HepG2 (cell line): ENCODE measurements around the gene RREB1. TPM values are rescaled to one million over a fixed set of nuclear protein-coding genes. Genes with fewer than 3 reads are reported as not detected.

Experiments used
- ATAC-seq: fragments of 200-7000 bp; cut with Tn5 transposase; 3 replicates; pipeline ENCODE4 v1.9.1; 2020; ENCODE audit warnings: mild to moderate bottlenecking, moderate library complexity
- BruUV-seq: library from RNA; stranded (reverse); fragments of 400-500 nt; replicated peaks from 2 replicates; lab custom pipeline; 2021; lab: Mats Ljungman, UMichigan
- CTCF ChIA-PET: fragments of 300-600 bp; formaldehyde crosslinking; extraction: SDS; loops from one replicate; lab custom pipeline; 2021; ENCODE audit warnings: low total read pairs, inconsistent platforms, low intra/inter-chr PET ratio; lab: Yijun Ruan, JAX
- POLR2A ChIA-PET: fragments of 350-600 bp; sonication (Branson Sonifier 250); formaldehyde crosslinking; loops from one replicate; lab custom pipeline; 2020; ENCODE audit warnings: antibody characterized with exemption, inconsistent platforms; lab: Yijun Ruan, JAX
- DNase-seq: peaks from one replicate; pipeline ENCODE4 v3.0.0-alpha.2; 2015; ENCODE audit warnings: low spot score
- FAIRE-seq: peaks from 3 replicates; lab custom pipeline; 2011; peaks lifted over from hg19 to GRCh38; lab: Jason Lieb, UNC
- H2AFZ ChIP-seq: one replicate; pipeline ENCODE4 v1.6.1; 2011; ENCODE audit warnings: low read length, inconsistent platforms
- H3K27ac ChIP-seq: fragments of 300-600 bp; 3 replicates; pipeline ENCODE4 v1.8.0; 2011; ENCODE audit warnings: mixed run types, mild to moderate bottlenecking, mixed read lengths, low read length, inconsistent platforms; ENCODE audit not compliant: insufficient read depth; ENCODE audit errors: extremely low read length
- H3K27me3 ChIP-seq, 2 experiments: fragments of 200-600 bp in 1 of 2; 2 replicates in 1 of 2; 3 replicates in 1 of 2; pipeline versions ENCODE4 v1.6.0 to v1.8.0; 2011; ENCODE audit warnings: low read length in 2 of 2, mild to moderate bottlenecking in 2 of 2, moderate library complexity in 2 of 2, inconsistent platforms in 1 of 2; ENCODE audit not compliant: insufficient read depth in 2 of 2, control insufficient read depth in 1 of 2
- H3K36me3 ChIP-seq, 2 experiments: fragments of 200-600 bp in 1 of 2; replicated peaks in 1 of 2; 2 replicates in 1 of 2; 3 replicates in 1 of 2; pipeline versions ENCODE4 v1.5.1 to v1.8.0; 2011; ENCODE audit warnings: low read length in 2 of 2, inconsistent platforms in 1 of 2; ENCODE audit not compliant: insufficient read depth in 2 of 2, control insufficient read depth in 1 of 2
- H3K4me1 ChIP-seq: 2 replicates; pipeline ENCODE4 v1.5.1; 2012; ENCODE audit warnings: low read length, inconsistent platforms; ENCODE audit not compliant: insufficient read depth
- H3K4me2 ChIP-seq: 2 replicates; pipeline ENCODE4 v1.6.0; 2011; ENCODE audit warnings: low read depth, low read length, inconsistent platforms
- H3K4me3 ChIP-seq, 3 experiments: fragments of 200-600 bp in 1 of 3; sonication (generic), shearing (Covaris generic) in 1 of 3; replicated peaks in 1 of 3; 2 replicates each; pipeline ENCODE4 v1.5.1; 2011 to 2016; ENCODE audit warnings: low read length in 3 of 3, inconsistent platforms in 2 of 3, low read depth in 2 of 3, mild to moderate bottlenecking in 2 of 3, control low read depth in 1 of 3, mixed read lengths in 1 of 3; ENCODE audit not compliant: insufficient read depth in 1 of 3
- H3K79me2 ChIP-seq: one replicate; pipeline ENCODE4 v1.6.1; 2011; ENCODE audit warnings: low read length, inconsistent platforms; ENCODE audit not compliant: insufficient read depth
- H3K9ac ChIP-seq: 2 replicates; pipeline ENCODE4 v1.6.0; 2011; ENCODE audit warnings: mild to moderate bottlenecking, low read depth, low read length, inconsistent platforms; ENCODE audit not compliant: insufficient read depth
- H3K9me3 ChIP-seq: 2 replicates; pipeline ENCODE4 v1.5.1; 2012; ENCODE audit warnings: mild to moderate bottlenecking, low read length
- H4K20me1 ChIP-seq: 2 replicates; pipeline ENCODE4 v1.6.0; 2011; ENCODE audit warnings: inconsistent platforms, mild to moderate bottlenecking, low read length, moderate library complexity; ENCODE audit not compliant: insufficient read depth
- E2F1 ChIP-seq: sonication (generic); formaldehyde crosslinking; IDR thresholded peaks from 2 replicates; pipeline ENCODE4 v1.5.0; 2020; ENCODE audit warnings: missing genetic modification reagents
- HCFC1 ChIP-seq: fragments of 150-350 bp; IDR thresholded peaks from 2 replicates; pipeline ENCODE4 v1.6.1; 2014; ENCODE audit warnings: low read depth, low read length
- HDAC6 ChIP-seq: fragments of 200-600 bp; sonication (generic); IDR thresholded peaks from 2 replicates; pipeline ENCODE4 v1.7.0; 2017; ENCODE audit warnings: mild to moderate bottlenecking, antibody characterized with exemption, low read length, low read depth
- HNRNPK ChIP-seq: fragments of 200-400 bp; formaldehyde crosslinking; IDR thresholded peaks from 2 replicates; pipeline ENCODE4 v1.6.1; 2018; ENCODE audit warnings: low read length, low read depth, moderate library complexity, mild to moderate bottlenecking; ENCODE audit not compliant: poor library complexity, severe bottlenecking
- IRX3 ChIP-seq: sonication (generic); formaldehyde crosslinking; IDR thresholded peaks from 2 replicates; pipeline ENCODE4 v1.8.1; 2023; ENCODE audit warnings: mild to moderate bottlenecking, low read depth, missing genetic modification reagents, borderline replicate concordance
- LBX2 ChIP-seq: sonication (generic); formaldehyde crosslinking; IDR thresholded peaks from 2 replicates; pipeline ENCODE4 v1.5.0; 2020; ENCODE audit warnings: missing genetic modification reagents, mild to moderate bottlenecking, borderline replicate concordance
- LCORL ChIP-seq, 2 experiments: fragments of 450-650 bp in 1 of 2; sonication (generic) in 1 of 2; formaldehyde crosslinking in 1 of 2; IDR thresholded peaks; 2 replicates each; pipeline versions ENCODE4 v1.5.0 to v1.6.1; 2017 to 2020; ENCODE audit warnings: antibody characterized with exemption in 1 of 2, missing genetic modification reagents in 1 of 2
- NFYC ChIP-seq: IDR thresholded peaks from 2 replicates; pipeline ENCODE4 v1.6.1; 2016; ENCODE audit warnings: missing genetic modification reagents, missing compliant biosample characterization
- PHF21A ChIP-seq: sonication (generic); formaldehyde crosslinking; IDR thresholded peaks from 2 replicates; pipeline ENCODE4 v1.5.0; 2020; ENCODE audit warnings: mild to moderate bottlenecking, missing genetic modification reagents
- SALL1 ChIP-seq: sonication (generic); formaldehyde crosslinking; IDR thresholded peaks from 2 replicates; pipeline ENCODE4 v1.8.0; 2022; ENCODE audit warnings: mild to moderate bottlenecking, missing genetic modification reagents
- SIN3A ChIP-seq: IDR thresholded peaks from 2 replicates; pipeline ENCODE4 v1.6.1; 2011; ENCODE audit warnings: low read depth, mild to moderate bottlenecking, control low read depth, low read length, borderline replicate concordance
- SNAPC2 ChIP-seq: sonication (generic); formaldehyde crosslinking; IDR thresholded peaks from 2 replicates; pipeline ENCODE4 v1.8.1; 2022; ENCODE audit warnings: mild to moderate bottlenecking, missing genetic modification reagents
- YEATS4 ChIP-seq: sonication (generic); formaldehyde crosslinking; IDR thresholded peaks from 2 replicates; pipeline ENCODE4 v1.4.0; 2020; ENCODE audit warnings: missing genetic modification reagents, borderline replicate concordance
- ZBTB34 ChIP-seq: sonication (generic); formaldehyde crosslinking; IDR thresholded peaks from 2 replicates; pipeline ENCODE4 v1.8.0; 2022; ENCODE audit warnings: mild to moderate bottlenecking, missing genetic modification reagents
- ZFP36L2 ChIP-seq: sonication (generic); formaldehyde crosslinking; IDR thresholded peaks from 2 replicates; pipeline ENCODE4 v1.4.0; 2020; ENCODE audit warnings: missing genetic modification reagents
- ZNF264 ChIP-seq: sonication (generic); formaldehyde crosslinking; IDR thresholded peaks from 2 replicates; pipeline ENCODE4 v1.4.0; 2020; ENCODE audit warnings: missing genetic modification reagents
- ZNF326 ChIP-seq: sonication (generic); formaldehyde crosslinking; IDR thresholded peaks from 2 replicates; pipeline ENCODE4 v1.4.0; 2020; ENCODE audit warnings: missing genetic modification reagents, borderline replicate concordance
- ZNF331 ChIP-seq: sonication (generic); formaldehyde crosslinking; IDR thresholded peaks from 2 replicates; pipeline ENCODE4 v1.4.0; 2020; ENCODE audit warnings: missing genetic modification reagents
- ZNF34 ChIP-seq: sonication (generic); formaldehyde crosslinking; IDR thresholded peaks from 2 replicates; pipeline ENCODE4 v1.4.0; 2020; ENCODE audit warnings: mild to moderate bottlenecking, missing genetic modification reagents, borderline replicate concordance
- ZXDC ChIP-seq: sonication (generic); formaldehyde crosslinking; IDR thresholded peaks from 2 replicates; pipeline ENCODE4 v1.5.0; 2020; ENCODE audit warnings: mild to moderate bottlenecking, missing genetic modification reagents
- WGBS: methylation state at CpG from one replicate; pipeline ENCODE4 v1.1.6; 2017; ENCODE audit warnings: low lambda C conversion rate; 5-methylcytosine and 5-hydroxymethylcytosine counted together
- in situ Hi-C: cut with HindIII; loops from 2 replicates; pipeline ENCODE4 v1.10.0; 2017; ENCODE audit warnings: low pct_unique_long_range_greater_than_20kb; ENCODE audit not compliant: extremely low pct_ligation_motif_present
- intact Hi-C: fragments of 100-400 bp; cut with micrococcal nuclease; formaldehyde crosslinking; loops from one replicate; pipeline ENCODE4 v1.10.0; 2022; ENCODE audit not compliant: unreplicated experiment
- polyA plus RNA-seq, 8 experiments: library from polyadenylated mRNA; depleted of rRNA in 3 of 8; stranded (reverse) in 7 of 8; unstranded in 1 of 8; fragments of >200 nt; fragmentation: Illumina TruSeq in 4 of 8; extraction: Trizol in 4 of 8; gene quantifications; 2 replicates each; pipeline versions ENCODE4 v1.2.1 to v1.2.3, GENCODE V29; 2011 to 2016; ENCODE audit warnings: low read depth in 4 of 8, missing spikeins in 1 of 8, mixed read lengths in 1 of 8; ENCODE audit not compliant: insufficient read depth in 1 of 8
- total RNA-seq, 5 experiments: library from RNA; depleted of rRNA; stranded (reverse); fragments of >200 nt; fragmentation: Illumina TruSeq; extraction: Trizol; gene quantifications; 2 replicates each; pipeline ENCODE4 v1.2.3, GENCODE V29; 2016; ENCODE audit warnings: low read depth in 1 of 5

The RREB1 gene
- total and polyA plus RNA-seq, 2 of the 13 experiments (the other 11 are each of a cell fraction or from before 2014, with no cell fraction given) = 6.1 to 23.2 TPM

GRCh38 chr6:7101290-7101689 is 6.5 kb upstream of the RREB1 start:
- WGBS = under 1% methylated on average over 8 of the region's 8 CpGs
- H3K27ac ChIP-seq = no peak overlapping the region
- no peaks in the 10 kb centered on the region for H4K20me1 ChIP-seq
- DNase-seq (peak; percentile 67), FAIRE-seq (peak; percentile 89), ATAC-seq (peak; percentile 93)
- POLR2A ChIA-PET = no interaction called here
- H3K9ac ChIP-seq = no peak overlapping the region
- no peaks in the 10 kb centered on the region for H3K79me2 ChIP-seq
- no TSS peak for BruUV-seq
- peaks cover 45% of the 10 kb centered on the region for H3K4me1 ChIP-seq
- H3K4me2 ChIP-seq = peak overlapping the region; percentile 63
- CTCF ChIA-PET = no interaction called here
- no peaks in the 10 kb centered on the region for H3K36me3 ChIP-seq
- in situ Hi-C loops = no loop called here
- H3K9me3 ChIP-seq = no peaks in the 10 kb centered on the region
- intact Hi-C loops = loop anchor here (10.0 kb wide), 1 partner anchor 376 kb away; no protein-coding TSS in a partner anchor
- H2AFZ ChIP-seq = no peak overlapping the region
- H3K4me3 ChIP-seq = peak overlapping the region in 1 of 3 experiments; percentile 36; a peak in 3 of 6 replicates
- peaks cover 6 to 22% of the 10 kb centered on the region in 2 experiments for H3K27me3 ChIP-seq
- no peak for TF ChIP-seq E2F1
- no peak for TF ChIP-seq LCORL (IDR thresholded peaks at IDR 0.05)
- peak; percentile 80 for TF ChIP-seq LCORL (CRISPR knock-in tag; IDR thresholded peaks at IDR 0.05)
- peak; percentile 87 for TF ChIP-seq SALL1 (CRISPR knock-in tag)
- TF ChIP-seq IRX3 = no peak
- no peak for TF ChIP-seq HDAC6
- no peak for TF ChIP-seq ZNF326 (CRISPR knock-in tag)
- no peak for TF ChIP-seq NFYC (CRISPR knock-in tag)
- no peak for TF ChIP-seq PHF21A (CRISPR knock-in tag)
- no peak for TF ChIP-seq ZBTB34 (CRISPR knock-in tag)
- no peak for TF ChIP-seq ZFP36L2 (CRISPR knock-in tag)
- TF ChIP-seq HNRNPK = no peak
- TF ChIP-seq SNAPC2 (CRISPR knock-in tag) = no peak
- TF ChIP-seq YEATS4 (CRISPR knock-in tag) = no peak
- no peak for TF ChIP-seq ZNF34 (CRISPR knock-in tag)
- TF ChIP-seq ZXDC (CRISPR knock-in tag) = no peak
- no peak for TF ChIP-seq LBX2 (CRISPR knock-in tag)
- no peak for TF ChIP-seq SIN3A
- TF ChIP-seq ZNF264 = no peak
- no peak for TF ChIP-seq HCFC1
- TF ChIP-seq ZNF331 (CRISPR knock-in tag) = no peak
